ENCODE results near the gene FBXW7.

DNA sequence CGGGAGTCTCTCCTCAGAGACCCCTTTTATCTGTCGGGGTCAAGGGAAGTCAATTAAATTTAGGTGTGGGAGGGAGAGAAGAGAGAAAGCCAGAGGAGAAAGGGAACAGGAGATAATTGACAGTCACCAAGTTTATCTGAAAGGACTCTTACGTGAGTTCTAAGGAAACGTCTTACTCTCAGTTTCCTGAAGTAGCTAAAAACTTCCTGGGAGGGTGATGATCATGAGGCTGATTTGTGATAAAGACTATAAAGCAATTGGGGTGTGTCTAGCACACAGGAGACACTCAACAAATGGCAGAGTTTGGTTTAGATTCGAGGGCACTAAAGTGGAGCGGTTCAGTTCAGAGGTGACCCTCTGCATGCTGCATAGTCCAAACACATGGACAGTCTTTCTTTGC, 254.1 kb downstream of the FBXW7 start:
- TF ChIP-seq POLR2A (IDR thresholded peaks at IDR 0.05; ENCODE audit: borderline replicate concordance, extremely low read depth, insufficient read depth, insufficient read length) (no peak), EZH2 (IDR thresholded peaks at IDR 0.05) (no peak), TCF7L2 (IDR thresholded peaks at IDR 0.05; ENCODE audit: borderline replicate concordance, extremely low read depth, insufficient read depth, insufficient read length) (no peak), ELF1 (IDR thresholded peaks at IDR 0.05; ENCODE audit: borderline replicate concordance, low read depth) (no peak), RAD21 (IDR thresholded peaks at IDR 0.05; ENCODE audit: low read depth) (no peak), EGR1 (IDR thresholded peaks at IDR 0.05; ENCODE audit: low read depth) (no peak), POLR2AphosphoS5 (IDR thresholded peaks at IDR 0.05; ENCODE audit: low read depth, low read length) (no peak)
- TF ChIP-seq, protein P1, sequence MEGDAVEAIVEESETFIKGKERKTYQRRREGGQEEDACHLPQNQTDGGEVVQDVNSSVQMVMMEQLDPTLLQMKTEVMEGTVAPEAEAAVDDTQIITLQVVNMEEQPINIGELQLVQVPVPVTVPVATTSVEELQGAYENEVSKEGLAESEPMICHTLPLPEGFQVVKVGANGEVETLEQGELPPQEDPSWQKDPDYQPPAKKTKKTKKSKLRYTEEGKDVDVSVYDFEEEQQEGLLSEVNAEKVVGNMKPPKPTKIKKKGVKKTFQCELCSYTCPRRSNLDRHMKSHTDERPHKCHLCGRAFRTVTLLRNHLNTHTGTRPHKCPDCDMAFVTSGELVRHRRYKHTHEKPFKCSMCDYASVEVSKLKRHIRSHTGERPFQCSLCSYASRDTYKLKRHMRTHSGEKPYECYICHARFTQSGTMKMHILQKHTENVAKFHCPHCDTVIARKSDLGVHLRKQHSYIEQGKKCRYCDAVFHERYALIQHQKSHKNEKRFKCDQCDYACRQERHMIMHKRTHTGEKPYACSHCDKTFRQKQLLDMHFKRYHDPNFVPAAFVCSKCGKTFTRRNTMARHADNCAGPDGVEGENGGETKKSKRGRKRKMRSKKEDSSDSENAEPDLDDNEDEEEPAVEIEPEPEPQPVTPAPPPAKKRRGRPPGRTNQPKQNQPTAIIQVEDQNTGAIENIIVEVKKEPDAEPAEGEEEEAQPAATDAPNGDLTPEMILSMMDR (IDR thresholded peaks at IDR 0.05 in 2 of 3, conservative IDR thresholded peaks at IDR 0.05 in 1 of 3; ENCODE audit: borderline replicate concordance in 1 of 3, insufficient read depth in 1 of 3, low read depth in 2 of 3, low read length in 2 of 3), result no peak
- TF ChIP-seq, protein P2, sequence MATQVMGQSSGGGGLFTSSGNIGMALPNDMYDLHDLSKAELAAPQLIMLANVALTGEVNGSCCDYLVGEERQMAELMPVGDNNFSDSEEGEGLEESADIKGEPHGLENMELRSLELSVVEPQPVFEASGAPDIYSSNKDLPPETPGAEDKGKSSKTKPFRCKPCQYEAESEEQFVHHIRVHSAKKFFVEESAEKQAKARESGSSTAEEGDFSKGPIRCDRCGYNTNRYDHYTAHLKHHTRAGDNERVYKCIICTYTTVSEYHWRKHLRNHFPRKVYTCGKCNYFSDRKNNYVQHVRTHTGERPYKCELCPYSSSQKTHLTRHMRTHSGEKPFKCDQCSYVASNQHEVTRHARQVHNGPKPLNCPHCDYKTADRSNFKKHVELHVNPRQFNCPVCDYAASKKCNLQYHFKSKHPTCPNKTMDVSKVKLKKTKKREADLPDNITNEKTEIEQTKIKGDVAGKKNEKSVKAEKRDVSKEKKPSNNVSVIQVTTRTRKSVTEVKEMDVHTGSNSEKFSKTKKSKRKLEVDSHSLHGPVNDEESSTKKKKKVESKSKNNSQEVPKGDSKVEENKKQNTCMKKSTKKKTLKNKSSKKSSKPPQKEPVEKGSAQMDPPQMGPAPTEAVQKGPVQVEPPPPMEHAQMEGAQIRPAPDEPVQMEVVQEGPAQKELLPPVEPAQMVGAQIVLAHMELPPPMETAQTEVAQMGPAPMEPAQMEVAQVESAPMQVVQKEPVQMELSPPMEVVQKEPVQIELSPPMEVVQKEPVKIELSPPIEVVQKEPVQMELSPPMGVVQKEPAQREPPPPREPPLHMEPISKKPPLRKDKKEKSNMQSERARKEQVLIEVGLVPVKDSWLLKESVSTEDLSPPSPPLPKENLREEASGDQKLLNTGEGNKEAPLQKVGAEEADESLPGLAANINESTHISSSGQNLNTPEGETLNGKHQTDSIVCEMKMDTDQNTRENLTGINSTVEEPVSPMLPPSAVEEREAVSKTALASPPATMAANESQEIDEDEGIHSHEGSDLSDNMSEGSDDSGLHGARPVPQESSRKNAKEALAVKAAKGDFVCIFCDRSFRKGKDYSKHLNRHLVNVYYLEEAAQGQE (IDR thresholded peaks at IDR 0.05; ENCODE audit: low read depth), result no peak
- TF ChIP-seq, protein P3, sequence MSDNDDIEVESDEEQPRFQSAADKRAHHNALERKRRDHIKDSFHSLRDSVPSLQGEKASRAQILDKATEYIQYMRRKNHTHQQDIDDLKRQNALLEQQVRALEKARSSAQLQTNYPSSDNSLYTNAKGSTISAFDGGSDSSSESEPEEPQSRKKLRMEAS (IDR thresholded peaks at IDR 0.05), result no peak
- TF ChIP-seq, protein P4, sequence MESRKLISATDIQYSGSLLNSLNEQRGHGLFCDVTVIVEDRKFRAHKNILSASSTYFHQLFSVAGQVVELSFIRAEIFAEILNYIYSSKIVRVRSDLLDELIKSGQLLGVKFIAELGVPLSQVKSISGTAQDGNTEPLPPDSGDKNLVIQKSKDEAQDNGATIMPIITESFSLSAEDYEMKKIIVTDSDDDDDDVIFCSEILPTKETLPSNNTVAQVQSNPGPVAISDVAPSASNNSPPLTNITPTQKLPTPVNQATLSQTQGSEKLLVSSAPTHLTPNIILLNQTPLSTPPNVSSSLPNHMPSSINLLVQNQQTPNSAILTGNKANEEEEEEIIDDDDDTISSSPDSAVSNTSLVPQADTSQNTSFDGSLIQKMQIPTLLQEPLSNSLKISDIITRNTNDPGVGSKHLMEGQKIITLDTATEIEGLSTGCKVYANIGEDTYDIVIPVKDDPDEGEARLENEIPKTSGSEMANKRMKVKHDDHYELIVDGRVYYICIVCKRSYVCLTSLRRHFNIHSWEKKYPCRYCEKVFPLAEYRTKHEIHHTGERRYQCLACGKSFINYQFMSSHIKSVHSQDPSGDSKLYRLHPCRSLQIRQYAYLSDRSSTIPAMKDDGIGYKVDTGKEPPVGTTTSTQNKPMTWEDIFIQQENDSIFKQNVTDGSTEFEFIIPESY (IDR thresholded peaks at IDR 0.05; ENCODE audit: extremely low read depth, insufficient replicate concordance, low read length), result no peak

All from HCT116 (cell line).